Psoas muscle (tissue), 8 donors: ENCODE data around the gene ATP6V0A4. TPM values are rescaled to one million over a fixed set of nuclear protein-coding genes. Genes with fewer than 3 reads are reported as not detected.

Experiments used
- ATAC-seq, 4 donors: fragments of 200-7000 bp; cut with Tn5 transposase; one replicate each; pipeline ENCODE4 v1.9.1; 2020; ENCODE audit warnings: moderate library complexity in 3 of 4, mild to moderate bottlenecking in 2 of 4
- DNase-seq, 2 donors: peaks; one replicate each; pipeline ENCODE4 v3.0.0-alpha.2; 2020
- H3K27ac ChIP-seq: fragments of 200-600 bp; one replicate; pipeline ENCODE4 v1.8.0; 2022
- H3K27me3 ChIP-seq, 3 donors: fragments of 200-600 bp in 1 of 3; one replicate each; pipeline versions ENCODE4 v1.6.1 to v1.8.0; 2013 to 2022; ENCODE audit warnings: low read length in 2 of 3, mild to moderate bottlenecking in 2 of 3, moderate library complexity in 1 of 3; ENCODE audit not compliant: insufficient read depth in 3 of 3
- H3K36me3 ChIP-seq, 2 donors: fragments of 200-600 bp in 1 of 2; one replicate each; pipeline versions ENCODE4 v1.6.1 to v1.8.0; 2013 to 2022; ENCODE audit warnings: low read depth in 1 of 2, mild to moderate bottlenecking in 1 of 2, moderate library complexity in 1 of 2; ENCODE audit not compliant: insufficient read depth in 1 of 2
- H3K4me1 ChIP-seq: fragments of 200-600 bp; one replicate; pipeline ENCODE4 v1.8.0; 2022
- H3K4me3 ChIP-seq: fragments of 200-600 bp; one replicate; pipeline ENCODE4 v1.8.0; 2022; ENCODE audit warnings: mild to moderate bottlenecking
- H3K9me3 ChIP-seq: fragments of 200-600 bp; one replicate; pipeline ENCODE4 v1.8.0; 2022
- CTCF ChIP-seq: fragments of 200-600 bp; IDR thresholded peaks from one replicate; pipeline ENCODE4 v1.8.0; 2022; ENCODE audit warnings: antibody characterized with exemption
- WGBS, 3 donors: extraction: QIAGEN DNeasy Blood & Tissue Kit; methylation state at CpG; one replicate each; pipeline versions ENCODE4 v1.1.6 to v1.1.7; 2013; 5-methylcytosine and 5-hydroxymethylcytosine counted together
- intact Hi-C, 2 donors: fragments of 100-400 bp; cut with DNase I; formaldehyde crosslinking; loops; one replicate each; pipeline versions ENCODE4 v1.11.0 to v1.14.2; 2022
- polyA plus RNA-seq, 3 donors: library from polyadenylated mRNA; stranded (reverse); fragments of 200-250 nt; gene quantifications; one replicate each; pipeline ENCODE4 v1.2.3, GENCODE V29; 2013
- total RNA-seq, 4 donors: library from RNA; stranded (reverse); fragmentation: NEBNext Ultra II Directional in 2 of 4; extraction: Animal tissue kit (Norgen Biotek cat#: 25700) in 2 of 4; gene quantifications; one replicate each; pipeline versions ENCODE4 v1.2.1 to v1.2.4, GENCODE V29; 2021 to 2023
- donor health status: healthy with polysubstance abuse.
- donor health status: DM: no; HTN: no; CAD: no; lungs with moderate emphysema.
- donor health status: Bipolar disorder and iron deficiency.
- donor health status: healthy.
- donor health status: DM: yes; HTN: yes; CAD: no.
- donor health status: DM: no; HTN: no; CAD: no.
- donor health status: DM: no; HTN: no; CAD: no.
- donor health status: DM: yes; HTN: yes; CAD: no.

The ATP6V0A4 gene
- total and polyA plus RNA-seq, 7 donors, result 0.44 TPM; not detected in 6

GRCh38 chr7:138749960-138750359 lies 48.0 kb downstream of the ATP6V0A4 start:
- ATAC-seq (no peak), DNase-seq (no peak)
- no peaks in the 10 kb centered on the region for H3K4me1 ChIP-seq
- H3K9me3 ChIP-seq, result no peaks in the 10 kb centered on the region
- H3K36me3 ChIP-seq, result no peaks in the 10 kb centered on the region
- no peak overlapping the region for H3K4me3 ChIP-seq
- TF ChIP-seq CTCF, result no peak
- WGBS, 3 donors, result 75 to 90% (median 82%) methylated on average over 3 of the region's 3 CpGs
- intact Hi-C loops, result loop anchor here in 1 of 2 donors (10.0 kb wide), 1 partner anchor 585 kb away; no protein-coding TSS in a partner anchor
- H3K27ac ChIP-seq, result no peak overlapping the region
- H3K27me3 ChIP-seq, result peaks cover 0 to 2% (median 0%) of the 10 kb centered on the region in 3 donors

- no peaks in the 10 kb centered on the region for H3K36me3 ChIP-seq
- 90 to 93% (median 92%) methylated on average over 6 of the region's 6 CpGs for WGBS, 3 donors
- no peak for TF ChIP-seq CTCF
These were observed 49.3 kb downstream of the ATP6V0A4 start for GRCh38 chr7:138748666-138749065.

GRCh38 chr7:138746073-138746472 lies 51.9 kb downstream of the ATP6V0A4 start:
- H3K4me1 ChIP-seq, result no peaks in the 10 kb centered on the region
- no peak for TF ChIP-seq CTCF
- no peak for DNase-seq
- no peak overlapping the region for H3K27ac ChIP-seq
- intact Hi-C loops, result loop anchor here in 1 of 2 donors (10.0 kb wide), 1 partner anchor 581 kb away; no protein-coding TSS in a partner anchor
- 85 to 88% (median 86%) methylated on average over 4 of the region's 4 CpGs for WGBS, 3 donors
- no peaks in the 10 kb centered on the region for H3K36me3 ChIP-seq
- no peak overlapping the region for H3K4me3 ChIP-seq
- H3K27me3 ChIP-seq, result peaks cover 0 to 2% (median 0%) of the 10 kb centered on the region in 3 donors
- no peak for ATAC-seq
- no peaks in the 10 kb centered on the region for H3K9me3 ChIP-seq

More at GRCh38 chr7:138748666-138749065, 49.3 kb downstream of the ATP6V0A4 start:
- H3K27ac ChIP-seq, result no peak overlapping the region
- ATAC-seq (no peak), DNase-seq (no peak)
- H3K4me3 ChIP-seq, result no peak overlapping the region
- H3K4me1 ChIP-seq, result no peaks in the 10 kb centered on the region
- peaks cover 0 to 2% (median 0%) of the 10 kb centered on the region in 3 donors for H3K27me3 ChIP-seq
- intact Hi-C loops, result loop anchor here in 1 of 2 donors (10.0 kb wide), 1 partner anchor 584 kb away; no protein-coding TSS in a partner anchor
- no peaks in the 10 kb centered on the region for H3K9me3 ChIP-seq

DNA sequence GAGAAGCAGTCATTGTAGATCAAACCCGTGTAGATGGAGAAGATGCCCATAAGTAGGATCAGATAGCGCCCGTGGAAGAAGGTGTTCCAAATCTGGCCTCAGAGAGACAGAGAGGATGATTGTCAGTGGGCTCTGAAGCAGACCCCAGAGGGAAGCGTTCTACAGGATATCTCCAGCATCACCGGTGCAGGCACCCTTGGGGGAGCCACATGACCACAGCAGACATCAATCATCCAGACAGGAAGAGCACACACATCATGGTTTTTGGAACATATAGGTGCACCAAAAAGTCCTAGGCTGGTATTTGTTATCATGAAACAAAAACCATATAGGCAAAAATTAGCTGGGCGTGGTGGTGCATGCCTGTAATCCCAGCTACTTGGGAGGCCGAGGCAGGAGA lies 52.8 kb downstream of the ATP6V0A4 start:
- peaks cover 0 to 2% (median 0%) of the 10 kb centered on the region in 3 donors for H3K27me3 ChIP-seq
- H3K4me1 ChIP-seq, result no peaks in the 10 kb centered on the region
- no peak for TF ChIP-seq CTCF
- no peak overlapping the region for H3K4me3 ChIP-seq
- H3K27ac ChIP-seq, result no peak overlapping the region
- intact Hi-C loops, result loop anchor here in 1 of 2 donors (10.0 kb wide), 1 partner anchor 580 kb away; no protein-coding TSS in a partner anchor
- DNase-seq, result no peak
- no peaks in the 10 kb centered on the region for H3K36me3 ChIP-seq
- no peak for ATAC-seq
- no peaks in the 10 kb centered on the region for H3K9me3 ChIP-seq
- WGBS, 3 donors, result 91 to 94% (median 91%) methylated on average over 7 of the region's 7 CpGs

- Histone ChIP-seq H3K27ac (no peak overlapping the region), H3K36me3 (no peaks in the 10 kb centered on the region), H3K4me3 (no peak overlapping the region), H3K27me3 (no peaks in the 10 kb centered on the region), H3K9me3 (no peaks in the 10 kb centered on the region), H3K4me1 (no peaks in the 10 kb centered on the region)
- WGBS, 3 donors, result 77 to 84% (median 81%) methylated on average over 5 of the region's 5 CpGs
- intact Hi-C loops, result loop anchor here in 1 of 2 donors (10.0 kb wide), 1 partner anchor 577 kb away; no protein-coding TSS in a partner anchor
- ATAC-seq, result no peak
- no peak for TF ChIP-seq CTCF
- no peak for DNase-seq
These were observed 56.6 kb downstream of the ATP6V0A4 start for GRCh38 chr7:138741453-138741735.
